Panc1 (cell line): ENCODE results near the gene SMC6.

Source experiments
- POLR2AphosphoS5 ChIP-seq: IDR thresholded peaks from 2 replicates; pipeline ENCODE4 v1.6.1; 2012; ENCODE audit warnings: mild to moderate bottlenecking, low read depth, low read length, moderate library complexity
- TCF7L2 ChIP-seq: IDR thresholded peaks from 2 replicates; pipeline ENCODE4 v1.6.1; 2011; ENCODE audit warnings: mild to moderate bottlenecking, low read depth, low read length, inconsistent platforms
- TF ChIP-seq, protein P1 (sequence below): fragments of 450-650 bp; IDR thresholded peaks from 2 replicates; pipeline ENCODE4 v1.5.1; 2017; ENCODE audit warnings: mild to moderate bottlenecking
- TF ChIP-seq, protein P2 (sequence below), 2 experiments: IDR thresholded peaks; 2 replicates each; pipeline ENCODE4 v1.6.1; 2011 to 2012; ENCODE audit warnings: low read depth in 2 of 2, control low read depth in 1 of 2, low read length in 1 of 2, mild to moderate bottlenecking in 1 of 2, moderate library complexity in 1 of 2; ENCODE audit not compliant: insufficient read depth in 1 of 2

DNA sequence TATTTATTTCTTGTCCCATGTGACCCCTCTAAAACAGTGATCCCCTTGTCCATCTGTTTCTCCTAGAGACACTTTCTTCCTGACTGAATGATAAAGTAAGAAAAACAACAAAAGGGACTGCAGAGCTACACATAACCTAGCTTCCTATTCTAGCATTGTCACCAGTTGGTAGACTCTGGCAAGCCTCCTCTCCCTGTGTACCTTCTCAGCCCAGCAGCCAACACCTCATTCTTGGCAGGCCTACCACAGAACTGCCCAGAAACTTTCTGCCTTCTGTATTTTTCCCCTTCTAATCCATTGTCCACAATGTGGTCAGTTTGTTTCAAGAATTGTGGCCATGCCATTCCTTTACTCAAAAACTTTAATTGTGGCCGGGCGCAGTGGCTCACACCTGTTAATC is 13.4 kb downstream of the SMC6 start:
- TF ChIP-seq, protein P1, sequence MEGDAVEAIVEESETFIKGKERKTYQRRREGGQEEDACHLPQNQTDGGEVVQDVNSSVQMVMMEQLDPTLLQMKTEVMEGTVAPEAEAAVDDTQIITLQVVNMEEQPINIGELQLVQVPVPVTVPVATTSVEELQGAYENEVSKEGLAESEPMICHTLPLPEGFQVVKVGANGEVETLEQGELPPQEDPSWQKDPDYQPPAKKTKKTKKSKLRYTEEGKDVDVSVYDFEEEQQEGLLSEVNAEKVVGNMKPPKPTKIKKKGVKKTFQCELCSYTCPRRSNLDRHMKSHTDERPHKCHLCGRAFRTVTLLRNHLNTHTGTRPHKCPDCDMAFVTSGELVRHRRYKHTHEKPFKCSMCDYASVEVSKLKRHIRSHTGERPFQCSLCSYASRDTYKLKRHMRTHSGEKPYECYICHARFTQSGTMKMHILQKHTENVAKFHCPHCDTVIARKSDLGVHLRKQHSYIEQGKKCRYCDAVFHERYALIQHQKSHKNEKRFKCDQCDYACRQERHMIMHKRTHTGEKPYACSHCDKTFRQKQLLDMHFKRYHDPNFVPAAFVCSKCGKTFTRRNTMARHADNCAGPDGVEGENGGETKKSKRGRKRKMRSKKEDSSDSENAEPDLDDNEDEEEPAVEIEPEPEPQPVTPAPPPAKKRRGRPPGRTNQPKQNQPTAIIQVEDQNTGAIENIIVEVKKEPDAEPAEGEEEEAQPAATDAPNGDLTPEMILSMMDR = no peak
- TF ChIP-seq, protein P2, sequence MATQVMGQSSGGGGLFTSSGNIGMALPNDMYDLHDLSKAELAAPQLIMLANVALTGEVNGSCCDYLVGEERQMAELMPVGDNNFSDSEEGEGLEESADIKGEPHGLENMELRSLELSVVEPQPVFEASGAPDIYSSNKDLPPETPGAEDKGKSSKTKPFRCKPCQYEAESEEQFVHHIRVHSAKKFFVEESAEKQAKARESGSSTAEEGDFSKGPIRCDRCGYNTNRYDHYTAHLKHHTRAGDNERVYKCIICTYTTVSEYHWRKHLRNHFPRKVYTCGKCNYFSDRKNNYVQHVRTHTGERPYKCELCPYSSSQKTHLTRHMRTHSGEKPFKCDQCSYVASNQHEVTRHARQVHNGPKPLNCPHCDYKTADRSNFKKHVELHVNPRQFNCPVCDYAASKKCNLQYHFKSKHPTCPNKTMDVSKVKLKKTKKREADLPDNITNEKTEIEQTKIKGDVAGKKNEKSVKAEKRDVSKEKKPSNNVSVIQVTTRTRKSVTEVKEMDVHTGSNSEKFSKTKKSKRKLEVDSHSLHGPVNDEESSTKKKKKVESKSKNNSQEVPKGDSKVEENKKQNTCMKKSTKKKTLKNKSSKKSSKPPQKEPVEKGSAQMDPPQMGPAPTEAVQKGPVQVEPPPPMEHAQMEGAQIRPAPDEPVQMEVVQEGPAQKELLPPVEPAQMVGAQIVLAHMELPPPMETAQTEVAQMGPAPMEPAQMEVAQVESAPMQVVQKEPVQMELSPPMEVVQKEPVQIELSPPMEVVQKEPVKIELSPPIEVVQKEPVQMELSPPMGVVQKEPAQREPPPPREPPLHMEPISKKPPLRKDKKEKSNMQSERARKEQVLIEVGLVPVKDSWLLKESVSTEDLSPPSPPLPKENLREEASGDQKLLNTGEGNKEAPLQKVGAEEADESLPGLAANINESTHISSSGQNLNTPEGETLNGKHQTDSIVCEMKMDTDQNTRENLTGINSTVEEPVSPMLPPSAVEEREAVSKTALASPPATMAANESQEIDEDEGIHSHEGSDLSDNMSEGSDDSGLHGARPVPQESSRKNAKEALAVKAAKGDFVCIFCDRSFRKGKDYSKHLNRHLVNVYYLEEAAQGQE (IDR thresholded peaks at IDR 0.05; ENCODE audit: insufficient read depth in 1 of 2, low read depth in 2 of 2, low read length in 1 of 2) = no peak
- TF ChIP-seq POLR2AphosphoS5 (no peak), TCF7L2 (no peak)
